Stimulated activated CD8-positive, alpha-beta memory T cell treated with anti-CD3 and anti-CD28 coated beads, Interleukin-15, amount 100 ng/mL, for 4 hours (primary cell): ENCODE measurements around the gene MPG.

Experiments
- DNase-seq, 2 donors: peaks; one replicate each; pipeline ENCODE4 v3.0.0-alpha.2; 2020; ENCODE audit warnings: low read depth in 2 of 2

MPG gene

GRCh38 chr16:50769-51591, 27.0 kb upstream of the MPG start:
- DNase-seq = no peak

GRCh38 chr16:53346-54236, 24.4 kb upstream of the MPG start, which contains the start of the genes POLR3K and SNRNP25:
TSS of gene POLR3K (minus strand) at chr16:53608. CDS start at chr16:53586, 22 bp downstream.
TSS of gene SNRNP25 (plus strand) at chr16:53828. CDS start at chr16:54017, 189 bp downstream.
- peak; percentile 94 to 96 for DNase-seq

- DNase-seq = no peak
Measured at GRCh38 chr16:54237-54581, 23.8 kb upstream of the MPG start.

- no peak for DNase-seq
Measured at GRCh38 chr16:55571-56136, 22.4 kb upstream of the MPG start.

- DNase-seq = no peak
Measured at GRCh38 chr16:56231-56927, 21.6 kb upstream of the MPG start.

- DNase-seq = no peak
Measured at GRCh38 chr16:57711-58110, 20.3 kb upstream of the MPG start.

- DNase-seq = no peak
Measured at GRCh38 chr16:58491-59439, 19.3 kb upstream of the MPG start.

- DNase-seq = no peak
Measured at GRCh38 chr16:59440-60059, 18.5 kb upstream of the MPG start.

GRCh38 chr16:60166-60565, 17.9 kb upstream of the MPG start:
- no peak for DNase-seq

- DNase-seq = no peak
Measured at GRCh38 chr16:60929-61878, 16.8 kb upstream of the MPG start.

- DNase-seq = no peak
Measured at GRCh38 chr16:61879-62281, 16.1 kb upstream of the MPG start.

- DNase-seq = no peak
Measured at GRCh38 chr16:62283-62967, 15.6 kb upstream of the MPG start.

- DNase-seq = no peak
Measured at GRCh38 chr16:62968-63391, 15.0 kb upstream of the MPG start.

GRCh38 chr16:63466-63865, 14.6 kb upstream of the MPG start:
- no peak for DNase-seq

GRCh38 chr16:63998-64913, 13.8 kb upstream of the MPG start:
- DNase-seq = no peak

- no peak for DNase-seq
Measured at GRCh38 chr16:64914-65255, 13.1 kb upstream of the MPG start.

- DNase-seq = peak; percentile 67 to 68
Measured at GRCh38 chr16:65745-66144, 12.3 kb upstream of the MPG start.
